Astrocyte (in vitro differentiated cells and primary cell): ENCODE data around the gene N4BP3. TPM values are rescaled to one million over a fixed set of nuclear protein-coding genes. Genes with fewer than 3 reads are reported as not detected.

Source experiments
- DNase-seq: peaks from one replicate; pipeline ENCODE4 v3.0.0-alpha.2; 2010; ENCODE audit warnings: low read depth
- FAIRE-seq: peaks from 2 replicates; lab custom pipeline; 2011; peaks lifted over from hg19 to GRCh38; lab: Jason Lieb, UNC
- H2AFZ ChIP-seq: 2 replicates; pipeline ENCODE4 v1.6.0; 2012; ENCODE audit warnings: low read depth, low read length, inconsistent platforms
- H3K27ac ChIP-seq: 2 replicates; pipeline ENCODE4 v1.5.1; 2011; ENCODE audit warnings: low read depth, low read length, inconsistent platforms
- H3K27me3 ChIP-seq: 2 replicates; pipeline ENCODE4 v1.6.0; 2011; ENCODE audit warnings: low read length, inconsistent platforms; ENCODE audit not compliant: insufficient read depth
- H3K36me3 ChIP-seq: 2 replicates; pipeline ENCODE4 v1.5.1; 2011; ENCODE audit warnings: low read length, inconsistent platforms; ENCODE audit not compliant: insufficient read depth
- H3K4me1 ChIP-seq: 2 replicates; pipeline ENCODE4 v1.5.1; 2011; ENCODE audit warnings: low read length, inconsistent platforms; ENCODE audit not compliant: insufficient read depth
- H3K4me2 ChIP-seq: 2 replicates; pipeline ENCODE4 v1.6.0; 2012; ENCODE audit warnings: low read length, inconsistent platforms
- H3K4me3 ChIP-seq: 2 replicates; pipeline ENCODE4 v1.5.1; 2011; ENCODE audit warnings: low read depth, mild to moderate bottlenecking, low read length, inconsistent platforms; ENCODE audit not compliant: insufficient read depth
- H3K79me2 ChIP-seq: 2 replicates; pipeline ENCODE4 v1.6.0; 2012; ENCODE audit warnings: mild to moderate bottlenecking, low read length, inconsistent platforms; ENCODE audit not compliant: insufficient read depth
- H3K9ac ChIP-seq: 2 replicates; pipeline ENCODE4 v1.6.0; 2012; ENCODE audit warnings: mild to moderate bottlenecking, low read length, inconsistent platforms
- H3K9me3 ChIP-seq: 2 replicates; pipeline ENCODE4 v1.5.1; 2012; ENCODE audit warnings: low read depth, mild to moderate bottlenecking, low read length, inconsistent platforms; ENCODE audit not compliant: insufficient read depth
- H4K20me1 ChIP-seq: 2 replicates; pipeline ENCODE4 v1.6.0; 2012; ENCODE audit warnings: low read length, inconsistent platforms; ENCODE audit not compliant: insufficient read depth
- H3K27ac Mint-ChIP-seq: one replicate; pipeline ENCODE4 v1.8.0; 2021; ENCODE audit warnings: mild to moderate bottlenecking, mixed read lengths; ENCODE audit not compliant: unreplicated experiment
- H3K27me3 Mint-ChIP-seq: one replicate; pipeline ENCODE4 v1.8.0; 2021; ENCODE audit warnings: low read depth, mixed read lengths; ENCODE audit not compliant: unreplicated experiment
- H3K36me3 Mint-ChIP-seq: one replicate; pipeline ENCODE4 v1.8.0; 2021; ENCODE audit warnings: low read depth, mixed read lengths; ENCODE audit not compliant: unreplicated experiment
- H3K4me1 Mint-ChIP-seq: one replicate; pipeline ENCODE4 v1.8.0; 2021; ENCODE audit warnings: low read depth, mixed read lengths; ENCODE audit not compliant: unreplicated experiment
- H3K4me3 Mint-ChIP-seq: one replicate; pipeline ENCODE4 v1.8.0; 2021; ENCODE audit warnings: mild to moderate bottlenecking, moderate library complexity, mixed read lengths; ENCODE audit not compliant: unreplicated experiment
- H3K9me3 Mint-ChIP-seq: one replicate; pipeline ENCODE4 v1.8.0; 2021; ENCODE audit warnings: mild to moderate bottlenecking, mixed read lengths; ENCODE audit not compliant: unreplicated experiment
- EZH2 ChIP-seq: IDR thresholded peaks from 2 replicates; pipeline ENCODE4 v1.6.1; 2012; ENCODE audit warnings: mild to moderate bottlenecking, low read length, inconsistent platforms; ENCODE audit not compliant: insufficient read depth
- total RNA-seq: library from RNA; stranded (reverse); gene quantifications from 2 replicates; pipeline ENCODE4 v1.2.1, GENCODE V29; 2021
- TF ChIP-seq, protein P1 (sequence below): IDR thresholded peaks from 2 replicates; pipeline ENCODE4 v1.5.1; 2011; ENCODE audit warnings: low read depth, mild to moderate bottlenecking, inconsistent platforms, low read length, moderate library complexity; ENCODE audit not compliant: insufficient read depth

N4BP3 gene
- total RNA-seq, 1 donor from 2014 or later = 1.3 TPM

GRCh38 chr5:178116143-178116885, 3.0 kb downstream of the N4BP3 start:
- no peak overlapping the region for H3K9ac ChIP-seq
- DNase-seq = no peak
- H3K4me3 ChIP-seq = no peak overlapping the region
- peak overlapping the region; percentile 63 for H2AFZ ChIP-seq
- Mint-ChIP-seq H3K4me3 (no peak overlapping the region), H3K27ac (no peak overlapping the region), H3K9me3 (no peaks in the 10 kb centered on the region), H3K27me3 (peaks cover 15% of the 10 kb centered on the region), H3K4me1 (peaks cover 8% of the 10 kb centered on the region), H3K36me3 (no peaks in the 10 kb centered on the region)
- H3K79me2 ChIP-seq = no peaks in the 10 kb centered on the region
- peaks cover 36% of the 10 kb centered on the region for H3K27me3 ChIP-seq
- peaks cover 6% of the 10 kb centered on the region for H4K20me1 ChIP-seq
- H3K9me3 ChIP-seq = no peaks in the 10 kb centered on the region
- FAIRE-seq = no peak
- peaks cover 5% of the 10 kb centered on the region for H3K4me1 ChIP-seq
- no peak overlapping the region for H3K27ac ChIP-seq
- H3K4me2 ChIP-seq = peak overlapping the region; percentile 33
- TF ChIP-seq EZH2 = peak; percentile 52
- TF ChIP-seq, protein P1, sequence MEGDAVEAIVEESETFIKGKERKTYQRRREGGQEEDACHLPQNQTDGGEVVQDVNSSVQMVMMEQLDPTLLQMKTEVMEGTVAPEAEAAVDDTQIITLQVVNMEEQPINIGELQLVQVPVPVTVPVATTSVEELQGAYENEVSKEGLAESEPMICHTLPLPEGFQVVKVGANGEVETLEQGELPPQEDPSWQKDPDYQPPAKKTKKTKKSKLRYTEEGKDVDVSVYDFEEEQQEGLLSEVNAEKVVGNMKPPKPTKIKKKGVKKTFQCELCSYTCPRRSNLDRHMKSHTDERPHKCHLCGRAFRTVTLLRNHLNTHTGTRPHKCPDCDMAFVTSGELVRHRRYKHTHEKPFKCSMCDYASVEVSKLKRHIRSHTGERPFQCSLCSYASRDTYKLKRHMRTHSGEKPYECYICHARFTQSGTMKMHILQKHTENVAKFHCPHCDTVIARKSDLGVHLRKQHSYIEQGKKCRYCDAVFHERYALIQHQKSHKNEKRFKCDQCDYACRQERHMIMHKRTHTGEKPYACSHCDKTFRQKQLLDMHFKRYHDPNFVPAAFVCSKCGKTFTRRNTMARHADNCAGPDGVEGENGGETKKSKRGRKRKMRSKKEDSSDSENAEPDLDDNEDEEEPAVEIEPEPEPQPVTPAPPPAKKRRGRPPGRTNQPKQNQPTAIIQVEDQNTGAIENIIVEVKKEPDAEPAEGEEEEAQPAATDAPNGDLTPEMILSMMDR = no peak
- no peaks in the 10 kb centered on the region for H3K36me3 ChIP-seq

DNA sequence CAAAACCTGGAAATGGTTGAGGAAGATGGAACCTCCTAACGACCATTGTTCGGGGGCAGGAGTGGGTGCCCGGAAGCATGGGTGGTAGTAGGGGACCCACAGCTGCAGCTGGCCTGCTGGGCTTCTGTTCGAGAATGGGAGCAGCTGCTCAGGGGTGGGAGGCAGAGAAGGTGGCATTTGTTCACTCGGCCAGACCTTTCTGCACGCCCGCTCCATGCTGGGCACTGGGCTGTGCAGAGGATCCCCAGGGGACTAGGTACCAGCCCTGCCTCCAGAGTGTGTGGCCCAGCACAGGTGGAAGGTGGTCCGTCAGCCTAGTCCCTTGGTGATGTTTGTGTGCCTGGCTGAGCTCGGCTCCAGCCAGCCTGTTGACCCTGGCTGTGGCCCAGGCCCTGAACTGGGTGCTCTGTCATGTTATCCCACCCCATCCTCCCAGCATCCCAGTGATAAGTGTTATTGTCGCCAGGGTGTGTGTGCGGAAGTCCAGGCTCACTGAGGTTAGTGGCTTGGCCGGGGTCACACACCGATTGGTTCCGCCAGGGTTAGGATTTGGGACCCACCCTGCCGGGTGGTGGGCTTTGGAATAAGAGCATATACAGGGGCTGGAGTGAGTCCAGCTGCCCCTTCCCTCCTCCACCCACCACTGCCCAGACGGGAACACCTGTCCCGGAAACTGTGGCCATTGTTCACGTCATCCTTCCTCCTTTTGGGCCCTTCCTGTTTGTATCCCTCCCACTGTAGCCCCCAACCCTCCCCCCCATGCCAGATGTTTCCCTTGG, 4.8 kb downstream of the N4BP3 start:
- Histone ChIP-seq H3K27ac (no peak overlapping the region), H2AFZ (no peak overlapping the region), H4K20me1 (peaks cover 6% of the 10 kb centered on the region), H3K9me3 (no peaks in the 10 kb centered on the region), H3K4me3 (no peak overlapping the region), H3K27me3 (peaks cover 31% of the 10 kb centered on the region), H3K4me1 (peaks cover 5% of the 10 kb centered on the region), H3K4me2 (no peak overlapping the region), H3K9ac (no peak overlapping the region), H3K79me2 (no peaks in the 10 kb centered on the region), H3K36me3 (no peaks in the 10 kb centered on the region)
- DNase-seq = no peak
- Mint-ChIP-seq H3K9me3 (no peaks in the 10 kb centered on the region), H3K4me3 (no peak overlapping the region), H3K27me3 (peaks cover 12% of the 10 kb centered on the region), H3K36me3 (no peaks in the 10 kb centered on the region), H3K27ac (no peak overlapping the region), H3K4me1 (peaks cover 8% of the 10 kb centered on the region)
- FAIRE-seq = no peak
- TF ChIP-seq EZH2 = no peak
- TF ChIP-seq, protein P1 = no peak
